ENCODE data around the gene IWS1.

DNA sequence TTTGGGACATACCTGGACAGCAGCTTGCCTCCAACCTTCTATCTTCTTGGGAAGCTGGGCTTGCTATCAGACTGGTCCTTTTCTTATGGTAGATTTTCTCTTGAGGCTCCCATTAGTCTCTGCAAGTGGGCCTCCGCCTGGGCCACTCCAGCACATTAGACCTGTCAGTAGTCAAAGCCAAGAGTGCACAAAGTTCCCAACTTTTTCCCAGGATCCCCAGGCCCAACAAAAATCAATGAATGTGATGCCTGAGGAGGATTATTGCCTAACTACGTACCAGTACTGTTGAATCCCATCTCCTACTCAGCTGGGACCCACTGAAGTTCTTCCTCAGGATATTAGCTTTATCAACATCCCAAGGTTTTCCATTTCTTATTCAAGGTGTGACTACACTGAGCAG is 56.3 kb downstream of the IWS1 start:
- no peak for TF ChIP-seq HDGF (IDR thresholded peaks at IDR 0.05; ENCODE audit: borderline replicate concordance)
- TF ChIP-seq BHLHE40 (IDR thresholded peaks at IDR 0.05; ENCODE audit: borderline replicate concordance): no peak
- no peak for TF ChIP-seq SUZ12 (IDR thresholded peaks at IDR 0.05)
- no peak for TF ChIP-seq ELF4 (IDR thresholded peaks at IDR 0.05)
- TF ChIP-seq NFRKB (IDR thresholded peaks at IDR 0.05): no peak
- TF ChIP-seq CTBP1 (IDR thresholded peaks at IDR 0.05; ENCODE audit: borderline replicate concordance): no peak
- no peak for TF ChIP-seq FOXA1 (IDR thresholded peaks at IDR 0.05)
- TF ChIP-seq, protein P1, sequence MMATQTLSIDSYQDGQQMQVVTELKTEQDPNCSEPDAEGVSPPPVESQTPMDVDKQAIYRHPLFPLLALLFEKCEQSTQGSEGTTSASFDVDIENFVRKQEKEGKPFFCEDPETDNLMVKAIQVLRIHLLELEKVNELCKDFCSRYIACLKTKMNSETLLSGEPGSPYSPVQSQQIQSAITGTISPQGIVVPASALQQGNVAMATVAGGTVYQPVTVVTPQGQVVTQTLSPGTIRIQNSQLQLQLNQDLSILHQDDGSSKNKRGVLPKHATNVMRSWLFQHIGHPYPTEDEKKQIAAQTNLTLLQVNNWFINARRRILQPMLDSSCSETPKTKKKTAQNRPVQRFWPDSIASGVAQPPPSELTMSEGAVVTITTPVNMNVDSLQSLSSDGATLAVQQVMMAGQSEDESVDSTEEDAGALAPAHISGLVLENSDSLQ (IDR thresholded peaks at IDR 0.05): no peak
- TF ChIP-seq SP1 (IDR thresholded peaks at IDR 0.05): no peak
- TF ChIP-seq TARDBP (IDR thresholded peaks at IDR 0.05): no peak
- no peak for TF ChIP-seq FOXM1 (IDR thresholded peaks at IDR 0.05; ENCODE audit: borderline replicate concordance)
- TF ChIP-seq ZNF384 (IDR thresholded peaks at IDR 0.05): no peak

All from HEK293T (cell line).